Kidney epithelial cell (primary cell): ENCODE measurements around the gene TAF10. TPM values are rescaled to one million over a fixed set of nuclear protein-coding genes. Genes with fewer than 3 reads are reported as not detected.

Experiments
- DNase-seq: peaks from one replicate; pipeline ENCODE4 v3.0.0-alpha.2; 2010; ENCODE audit warnings: low read depth
- H3K27me3 ChIP-seq: 2 replicates; pipeline ENCODE4 v1.6.0; 2011; ENCODE audit warnings: low read length; ENCODE audit not compliant: control insufficient read depth, insufficient read depth
- H3K36me3 ChIP-seq: 2 replicates; pipeline ENCODE4 v1.5.1; 2011; ENCODE audit warnings: low read length; ENCODE audit not compliant: control insufficient read depth, insufficient read depth
- H3K4me3 ChIP-seq: 2 replicates; pipeline ENCODE4 v1.5.1; 2011; ENCODE audit warnings: low read depth, mild to moderate bottlenecking, control low read depth, low read length
- CTCF ChIP-seq: IDR thresholded peaks from 2 replicates; pipeline ENCODE4 v1.5.1; 2011; ENCODE audit warnings: mild to moderate bottlenecking, moderate library complexity, low read length, control low read depth, inconsistent platforms; ENCODE audit not compliant: insufficient read depth, poor library complexity, severe bottlenecking
- total RNA-seq: library from RNA; depleted of rRNA; stranded (reverse); fragments of >200 nt; gene quantifications from 2 replicates; pipeline ENCODE4 v1.2.3, GENCODE V29; 2015

TAF10 gene
- total RNA-seq, 1 donor from 2014 or later, result 57.2 TPM

DNA sequence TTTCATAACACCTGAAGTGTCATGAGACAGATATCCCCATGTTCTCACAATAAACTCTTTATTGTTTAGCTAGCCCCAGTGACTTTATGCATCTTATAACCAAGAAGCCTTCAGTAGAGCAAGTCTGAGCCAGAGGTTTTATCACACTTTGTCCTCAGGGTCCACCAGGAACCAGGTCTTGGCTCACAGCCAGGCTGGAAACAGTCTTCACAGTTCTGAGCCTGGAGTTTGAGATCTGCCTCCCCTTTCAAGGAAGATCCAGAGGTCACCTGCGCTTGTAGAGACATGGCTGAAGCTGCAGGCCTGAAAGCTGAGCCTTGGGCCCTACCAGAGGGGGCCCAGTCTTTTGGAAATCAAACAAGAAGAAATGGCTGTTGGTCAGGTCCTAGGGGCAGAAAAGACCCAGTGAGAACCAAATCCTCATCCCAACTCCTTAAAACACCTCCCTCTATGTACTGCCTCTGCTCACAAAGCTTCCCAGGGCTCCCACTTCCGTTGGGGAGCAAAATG is 12.1 kb downstream of the TAF10 start:
- Histone ChIP-seq H3K36me3 (peaks cover 3% of the 10 kb centered on the region), H3K4me3 (no peak overlapping the region), H3K27me3 (no peaks in the 10 kb centered on the region)
- TF ChIP-seq CTCF, result no peak
- DNase-seq, result no peak

DNA sequence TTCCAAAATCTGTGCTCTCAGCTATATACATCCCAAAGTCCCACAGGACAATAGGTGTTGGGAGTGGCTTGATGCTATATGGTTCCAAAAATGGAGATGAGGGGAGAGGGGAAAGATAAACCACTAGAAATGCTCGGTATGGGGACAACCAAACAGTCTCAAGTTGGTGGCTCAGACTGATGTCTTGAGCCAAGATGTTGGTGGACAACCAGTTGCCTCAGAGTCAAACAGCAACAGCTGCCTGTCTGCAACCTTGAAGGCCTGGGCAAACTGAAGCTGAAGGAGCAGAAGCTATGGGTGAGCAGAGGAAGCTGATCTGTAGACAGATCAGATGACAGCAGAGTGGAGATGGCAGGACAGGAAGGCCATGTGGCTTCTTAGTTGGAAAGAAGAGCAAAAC is 12.6 kb downstream of the TAF10 start:
- no peak for TF ChIP-seq CTCF
- H3K36me3 ChIP-seq, result peaks cover 4% of the 10 kb centered on the region
- H3K4me3 ChIP-seq, result no peak overlapping the region
- no peaks in the 10 kb centered on the region for H3K27me3 ChIP-seq
- DNase-seq, result no peak

- DNase-seq, result no peak
Measured at GRCh38 chr11:6598555-6598954, 13.5 kb downstream of the TAF10 start.

DNA sequence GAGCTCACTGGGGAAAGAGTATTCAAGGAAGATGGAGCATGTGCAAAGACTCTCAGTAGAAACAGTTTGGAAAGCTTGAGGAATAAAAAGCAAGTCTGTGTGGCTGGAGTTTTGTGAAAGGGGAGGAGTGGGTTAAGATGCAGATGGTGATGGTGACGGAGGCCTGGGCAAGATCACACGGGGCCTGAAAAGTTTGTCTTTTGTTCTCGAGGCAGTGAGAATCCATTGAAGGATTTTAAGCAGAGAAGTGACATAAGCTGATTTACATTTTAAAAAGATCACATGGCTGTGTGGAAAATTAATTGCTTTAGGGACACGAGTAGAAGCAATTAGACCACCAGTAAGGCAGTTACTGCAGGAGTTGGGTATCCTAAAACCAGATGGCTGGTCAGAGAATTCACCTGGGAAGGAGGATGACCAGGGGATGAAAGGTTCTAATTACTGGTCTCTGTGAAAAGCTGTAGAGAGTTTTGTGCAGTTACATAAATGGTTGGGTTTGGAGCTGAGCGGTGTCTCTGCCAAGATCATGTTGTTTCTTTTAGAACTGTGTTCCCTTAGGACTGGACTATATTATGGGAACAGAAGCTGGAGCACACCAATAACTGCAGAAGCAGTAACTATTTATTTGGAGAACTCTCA is 15.7 kb downstream of the TAF10 start:
- DNase-seq, result no peak
- H3K4me3 ChIP-seq, result no peak overlapping the region
- TF ChIP-seq CTCF, result no peak
- H3K36me3 ChIP-seq, result peaks cover 4% of the 10 kb centered on the region
- H3K27me3 ChIP-seq, result no peaks in the 10 kb centered on the region

More at GRCh38 chr11:6598555-6598954, 13.5 kb downstream of the TAF10 start:
- Histone ChIP-seq H3K4me3 (no peak overlapping the region), H3K36me3 (peaks cover 4% of the 10 kb centered on the region), H3K27me3 (no peaks in the 10 kb centered on the region)
- TF ChIP-seq CTCF, result no peak

DNA sequence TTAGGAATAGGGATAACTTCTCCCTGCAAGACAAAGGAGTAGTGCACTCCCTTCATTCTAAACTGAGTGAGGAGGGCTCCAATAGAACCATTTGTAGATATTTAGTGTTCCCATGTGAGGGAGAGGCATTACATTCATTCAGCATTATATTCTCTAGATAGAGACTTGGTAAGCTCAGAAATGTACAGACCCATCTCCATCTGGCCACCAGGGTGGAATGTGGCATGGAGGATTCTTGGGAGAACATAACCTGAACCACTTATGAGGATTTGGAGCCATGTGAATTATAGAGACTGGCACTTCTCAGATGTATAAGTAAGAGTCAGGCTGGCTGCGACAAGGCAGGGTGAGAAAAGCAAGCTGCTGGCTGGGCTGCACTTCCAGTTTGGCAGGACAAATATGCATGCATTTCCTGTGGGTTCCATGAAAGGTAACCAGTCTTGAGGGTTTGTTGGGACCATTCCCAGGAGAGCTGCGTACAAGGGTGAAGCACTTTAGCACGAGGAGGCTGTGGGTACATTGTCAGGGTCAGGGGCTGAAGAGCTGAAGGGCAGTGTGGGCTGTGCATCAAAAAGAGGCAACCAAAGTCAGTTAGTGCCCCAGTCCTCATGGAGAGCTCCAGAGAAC is 17.8 kb downstream of the TAF10 start:
- H3K27me3 ChIP-seq, result no peaks in the 10 kb centered on the region
- no peak overlapping the region for H3K4me3 ChIP-seq
- DNase-seq, result no peak
- peaks cover 1% of the 10 kb centered on the region for H3K36me3 ChIP-seq
- no peak for TF ChIP-seq CTCF
